Neural progenitor cell (in vitro differentiated cells): ENCODE results near the gene TMEM94. TPM values are rescaled to one million over a fixed set of nuclear protein-coding genes. Genes with fewer than 3 reads are reported as not detected.
A peak's percentile ranks its signal among the peaks of the same experiment; 100 is the strongest.

ENCODE experiments used
- DNase-seq: peaks from one replicate; pipeline ENCODE4 v3.0.0-alpha.2; 2016; ENCODE audit warnings: low spot score
- H2AFZ ChIP-seq: fragments of 200-600 bp; sonication (generic); replicated peaks from 2 replicates; pipeline ENCODE4 v1.6.1; 2016; ENCODE audit warnings: antibody characterized with exemption
- H3F3A ChIP-seq: fragments of 200-600 bp; sonication (generic); 2 replicates; pipeline ENCODE4 v1.6.1; 2016; ENCODE audit warnings: antibody characterized with exemption, low read depth
- H3K27ac ChIP-seq: fragments of 200-600 bp; sonication (generic); 2 replicates; pipeline ENCODE4 v1.5.1; 2016; ENCODE audit warnings: mild to moderate bottlenecking
- H3K27me3 ChIP-seq: fragments of 200-600 bp; sonication (generic); 2 replicates; pipeline ENCODE4 v1.6.1; 2016; ENCODE audit warnings: mild to moderate bottlenecking, moderate library complexity
- H3K36me3 ChIP-seq: fragments of 200-600 bp; sonication (generic); 2 replicates; pipeline ENCODE4 v1.5.1; 2016
- H3K4me1 ChIP-seq: fragments of 200-600 bp; sonication (generic); 2 replicates; pipeline ENCODE4 v1.6.1; 2016; ENCODE audit warnings: mixed run types
- H3K4me2 ChIP-seq: fragments of 200-600 bp; sonication (generic); 2 replicates; pipeline ENCODE4 v1.6.1; 2016
- H3K4me3 ChIP-seq: fragments of 200-600 bp; sonication (generic); 2 replicates; pipeline ENCODE4 v1.5.1; 2016
- H3K79me2 ChIP-seq: fragments of 200-600 bp; sonication (generic); 2 replicates; pipeline ENCODE4 v1.6.1; 2016; ENCODE audit warnings: low read depth
- H3K9ac ChIP-seq: fragments of 200-600 bp; sonication (generic); 2 replicates; pipeline ENCODE4 v1.6.1; 2016
- H3K9me3 ChIP-seq: fragments of 200-600 bp; sonication (generic); 2 replicates; pipeline ENCODE4 v1.5.1; 2016; ENCODE audit warnings: low read depth
- H4K20me1 ChIP-seq: fragments of 200-600 bp; sonication (generic); 2 replicates; pipeline ENCODE4 v1.6.1; 2016; ENCODE audit warnings: low read depth
- H3K27ac Mint-ChIP-seq: 3 replicates; pipeline ENCODE4 v1.8.0; 2021; ENCODE audit warnings: mixed read lengths
- H3K27me3 Mint-ChIP-seq: 2 replicates; pipeline ENCODE4 v1.8.0; 2022; ENCODE audit warnings: low read depth, mild to moderate bottlenecking, inconsistent platforms, moderate library complexity, mixed read lengths; ENCODE audit not compliant: insufficient read depth
- H3K36me3 Mint-ChIP-seq: 3 replicates; pipeline ENCODE4 v1.8.0; 2021; ENCODE audit warnings: mixed read lengths
- H3K4me1 Mint-ChIP-seq: 3 replicates; pipeline ENCODE4 v1.8.0; 2021; ENCODE audit warnings: mixed read lengths
- H3K4me3 Mint-ChIP-seq: 3 replicates; pipeline ENCODE4 v1.8.0; 2021; ENCODE audit warnings: mild to moderate bottlenecking, moderate library complexity, mixed read lengths
- H3K9me3 Mint-ChIP-seq: 3 replicates; pipeline ENCODE4 v1.8.0; 2020; ENCODE audit warnings: mixed read lengths
- EZH2 ChIP-seq: fragments of 200-600 bp; sonication (generic); IDR thresholded peaks from 2 replicates; pipeline ENCODE4 v1.6.1; 2017; ENCODE audit warnings: antibody characterized with exemption, mild to moderate bottlenecking, moderate library complexity
- EZH2phosphoT487 ChIP-seq: fragments of 200-600 bp; sonication (generic); IDR thresholded peaks from 2 replicates; pipeline ENCODE4 v1.6.1; 2017; ENCODE audit warnings: antibody characterized with exemption
- total RNA-seq: library from RNA; depleted of rRNA; stranded (reverse); fragments of >200 nt; gene quantifications from 2 replicates; pipeline ENCODE4 v1.2.3, GENCODE V29; 2015; ENCODE audit warnings: low replicate concordance
- TF ChIP-seq, protein P1 (sequence below): fragments of 200-600 bp; sonication (generic); IDR thresholded peaks from 2 replicates; pipeline ENCODE4 v1.5.1; 2017; ENCODE audit warnings: antibody characterized with exemption, mild to moderate bottlenecking

The TMEM94 gene
- total RNA-seq, 1 donor from 2014 or later: 23.6 TPM

DNA sequence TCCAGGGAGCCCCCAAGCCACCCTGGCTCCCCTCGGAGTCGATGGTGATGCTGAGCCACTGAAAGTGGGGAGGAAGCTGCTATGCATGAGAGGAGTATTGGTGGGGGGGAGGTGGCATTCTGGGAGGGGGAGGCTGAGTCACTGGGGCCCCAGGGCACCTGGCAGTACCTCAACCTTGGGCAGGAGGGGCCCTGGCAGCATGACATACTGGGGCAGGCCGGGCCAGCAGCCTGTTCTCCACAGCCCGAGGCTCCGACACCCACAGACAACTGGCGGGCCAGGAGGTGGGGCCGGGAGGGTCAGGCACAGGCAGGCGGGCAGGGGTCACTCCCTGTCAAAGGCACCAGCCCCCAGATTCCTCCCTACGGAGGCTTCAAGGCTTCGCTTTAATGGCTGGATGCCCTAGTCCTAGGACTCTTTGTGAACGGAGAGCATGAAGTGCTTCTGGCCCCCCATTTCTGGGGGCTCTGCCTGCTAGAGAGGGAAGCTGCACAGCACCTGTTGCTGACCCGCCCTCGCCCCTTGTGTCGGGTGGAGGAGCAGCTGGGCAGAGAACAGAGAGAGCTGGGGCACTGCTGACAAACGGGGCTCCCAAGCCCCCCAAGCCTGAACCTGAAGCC lies 58.0 kb downstream of the TMEM94 start:
- peak overlapping the region; percentile 89 for H3K4me3 Mint-ChIP-seq
- Histone ChIP-seq H3K4me2 (peak overlapping the region; percentile 92), H3F3A (peaks cover 7% of the 10 kb centered on the region), H2AFZ (no peak overlapping the region), H3K9ac (peak overlapping the region; percentile 60), H3K27ac (no peak overlapping the region), H3K79me2 (peaks cover 18% of the 10 kb centered on the region), H4K20me1 (peaks cover 47% of the 10 kb centered on the region), H3K36me3 (no peaks in the 10 kb centered on the region), H3K27me3 (no peaks in the 10 kb centered on the region), H3K4me1 (no peaks in the 10 kb centered on the region), H3K4me3 (peak overlapping the region; percentile 87), H3K9me3 (no peaks in the 10 kb centered on the region)
- TF ChIP-seq, protein P1, sequence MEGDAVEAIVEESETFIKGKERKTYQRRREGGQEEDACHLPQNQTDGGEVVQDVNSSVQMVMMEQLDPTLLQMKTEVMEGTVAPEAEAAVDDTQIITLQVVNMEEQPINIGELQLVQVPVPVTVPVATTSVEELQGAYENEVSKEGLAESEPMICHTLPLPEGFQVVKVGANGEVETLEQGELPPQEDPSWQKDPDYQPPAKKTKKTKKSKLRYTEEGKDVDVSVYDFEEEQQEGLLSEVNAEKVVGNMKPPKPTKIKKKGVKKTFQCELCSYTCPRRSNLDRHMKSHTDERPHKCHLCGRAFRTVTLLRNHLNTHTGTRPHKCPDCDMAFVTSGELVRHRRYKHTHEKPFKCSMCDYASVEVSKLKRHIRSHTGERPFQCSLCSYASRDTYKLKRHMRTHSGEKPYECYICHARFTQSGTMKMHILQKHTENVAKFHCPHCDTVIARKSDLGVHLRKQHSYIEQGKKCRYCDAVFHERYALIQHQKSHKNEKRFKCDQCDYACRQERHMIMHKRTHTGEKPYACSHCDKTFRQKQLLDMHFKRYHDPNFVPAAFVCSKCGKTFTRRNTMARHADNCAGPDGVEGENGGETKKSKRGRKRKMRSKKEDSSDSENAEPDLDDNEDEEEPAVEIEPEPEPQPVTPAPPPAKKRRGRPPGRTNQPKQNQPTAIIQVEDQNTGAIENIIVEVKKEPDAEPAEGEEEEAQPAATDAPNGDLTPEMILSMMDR: no peak
- no peak for TF ChIP-seq EZH2phosphoT487
- no peak for TF ChIP-seq EZH2
- H3K27ac Mint-ChIP-seq: no peak overlapping the region
- H3K4me1 Mint-ChIP-seq: peaks cover 33% of the 10 kb centered on the region
- no peak for DNase-seq
- no peaks in the 10 kb centered on the region for H3K9me3 Mint-ChIP-seq
- peaks cover 3% of the 10 kb centered on the region for H3K27me3 Mint-ChIP-seq
- peaks cover 9% of the 10 kb centered on the region for H3K36me3 Mint-ChIP-seq

DNA sequence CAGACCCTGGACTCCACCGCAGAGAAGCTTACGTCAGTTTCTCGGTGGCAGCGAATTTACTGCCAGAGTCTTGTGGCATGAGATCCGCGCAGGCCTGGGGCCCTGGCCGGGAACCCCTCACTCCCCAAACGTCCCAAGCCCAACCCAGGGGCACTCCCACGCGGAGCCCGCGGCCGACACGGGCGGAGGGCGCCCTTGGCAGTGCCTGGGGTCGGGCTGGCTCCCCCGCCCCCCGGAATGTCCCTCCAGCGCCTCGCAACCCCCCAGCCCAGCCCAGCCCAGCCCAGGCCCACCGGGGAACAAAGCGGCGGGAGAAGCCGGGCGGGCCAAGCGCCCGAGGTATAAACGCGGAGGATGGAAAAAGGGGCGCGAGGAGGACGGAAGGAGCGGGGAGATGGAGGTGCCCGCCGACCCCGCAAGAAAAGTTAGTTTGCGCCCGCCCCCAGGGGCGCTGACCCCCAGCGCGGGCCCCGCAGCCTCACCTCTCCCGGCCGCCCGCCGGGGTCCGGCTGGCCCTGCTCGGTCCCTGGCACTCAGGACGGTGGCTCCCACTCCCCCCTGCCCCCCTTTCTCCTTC lies 58.6 kb downstream of the TMEM94 start:
- Histone ChIP-seq H3K79me2 (peaks cover 18% of the 10 kb centered on the region), H3K36me3 (no peaks in the 10 kb centered on the region), H3K4me2 (peak overlapping the region; percentile 92), H3K4me1 (no peaks in the 10 kb centered on the region), H3K9ac (peak overlapping the region; percentile 60), H3K27ac (no peak overlapping the region), H2AFZ (no peak overlapping the region), H3K27me3 (no peaks in the 10 kb centered on the region), H3K4me3 (peak overlapping the region; percentile 87), H3F3A (peaks cover 7% of the 10 kb centered on the region), H4K20me1 (peaks cover 47% of the 10 kb centered on the region), H3K9me3 (no peaks in the 10 kb centered on the region)
- Mint-ChIP-seq H3K27me3 (peaks cover 3% of the 10 kb centered on the region), H3K36me3 (peaks cover 13% of the 10 kb centered on the region), H3K4me1 (peaks cover 33% of the 10 kb centered on the region), H3K9me3 (no peaks in the 10 kb centered on the region), H3K4me3 (peak overlapping the region; percentile 89), H3K27ac (no peak overlapping the region)
- TF ChIP-seq EZH2 (no peak), EZH2phosphoT487 (no peak)
- TF ChIP-seq, protein P1: no peak
- peak; percentile 68 for DNase-seq

DNA sequence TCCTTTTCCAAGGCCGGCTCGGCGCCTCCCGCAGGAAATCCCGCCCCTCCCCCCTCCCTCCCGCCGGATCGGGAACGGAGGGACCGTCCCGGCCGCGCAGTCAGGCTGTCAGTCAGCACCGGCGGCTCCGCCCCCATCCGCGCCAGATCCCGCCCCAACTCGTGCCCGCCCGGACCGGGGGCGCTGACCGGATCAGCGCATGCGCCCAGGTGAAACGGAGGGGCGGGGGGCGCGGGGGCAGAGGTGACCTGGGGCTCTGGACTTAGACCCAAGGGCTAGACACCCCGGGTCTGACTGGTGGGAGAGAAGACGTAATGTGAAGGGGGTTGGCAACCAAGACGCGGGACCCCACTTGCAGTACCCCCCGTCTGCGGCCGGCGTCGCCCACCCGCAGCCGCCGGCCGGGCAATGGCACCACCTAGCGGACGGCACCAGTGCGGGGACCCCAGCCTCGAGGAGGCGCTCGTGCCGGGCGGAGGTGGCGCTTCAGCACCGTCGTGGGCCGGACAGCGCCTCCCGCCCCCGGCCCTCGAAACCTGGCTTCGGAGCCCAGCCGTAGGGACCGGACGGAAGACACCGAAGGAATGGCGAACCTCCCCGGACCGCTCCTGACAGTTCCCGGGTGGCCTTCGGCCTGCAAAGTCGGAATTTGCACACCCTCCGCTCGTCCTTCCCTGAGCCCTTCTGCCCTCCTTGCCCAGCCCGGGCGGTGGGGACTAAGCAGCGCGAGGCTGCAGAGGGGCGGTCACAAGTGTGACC lies 59.2 kb downstream of the TMEM94 start, which contains the start of gene CASKIN2:
CASKIN2 (minus strand) TSS at position 42 of the 759 bp plus-strand sequence. CDS start 1,733 bp downstream, outside the sequence.
- TF ChIP-seq, protein P1: peak; percentile 99
- TF ChIP-seq EZH2: no peak
- peak within 1 kb of the TSS; percentile 84 for H2AFZ ChIP-seq
- H3K27ac Mint-ChIP-seq: no peak within 1 kb of the TSS

More for the DNA sequence above, 59.2 kb downstream of the TMEM94 start, which contains the start of gene CASKIN2:
- peak; percentile 97 for DNase-seq
- H3K27me3 ChIP-seq: no peaks in the 10 kb centered on the region
- peak within 1 kb of the TSS; percentile 92 for H3K4me2 ChIP-seq
- H3K4me1 ChIP-seq: no peaks in the 10 kb centered on the region
- Mint-ChIP-seq H3K9me3 (no peaks in the 10 kb centered on the region), H3K36me3 (peaks cover 13% of the 10 kb centered on the region), H3K4me1 (peaks cover 33% of the 10 kb centered on the region), H3K27me3 (peaks cover 3% of the 10 kb centered on the region), H3K4me3 (peak within 1 kb of the TSS; percentile 89)
- peaks cover 47% of the 10 kb centered on the region for H4K20me1 ChIP-seq
- H3K36me3 ChIP-seq: no peaks in the 10 kb centered on the region
- no peaks in the 10 kb centered on the region for H3K9me3 ChIP-seq
- H3K27ac ChIP-seq: no peak within 1 kb of the TSS
- peak within 1 kb of the TSS; percentile 60 for H3K9ac ChIP-seq
- peaks cover 7% of the 10 kb centered on the region for H3F3A ChIP-seq
- peak within 1 kb of the TSS; percentile 87 for H3K4me3 ChIP-seq
- H3K79me2 ChIP-seq: peaks cover 18% of the 10 kb centered on the region
